PC-9 (cell line): ENCODE data around the gene BNIPL.

ENCODE experiments used
- EZH2 ChIP-seq: fragments of 200-600 bp; sonication (generic); IDR thresholded peaks from 2 replicates; pipeline ENCODE4 v1.8.0; 2017; ENCODE audit warnings: antibody characterized with exemption, low read depth
- TF ChIP-seq, protein P1 (sequence below): fragments of 200-600 bp; sonication (generic); conservative IDR thresholded peaks from 2 replicates; pipeline ENCODE4 v1.6.1; 2017; ENCODE audit warnings: mixed run types, antibody characterized with exemption, mild to moderate bottlenecking, moderate library complexity

GRCh38 chr1:151047925-151048644 is 11.7 kb downstream of the BNIPL start:
- TF ChIP-seq, protein P1, sequence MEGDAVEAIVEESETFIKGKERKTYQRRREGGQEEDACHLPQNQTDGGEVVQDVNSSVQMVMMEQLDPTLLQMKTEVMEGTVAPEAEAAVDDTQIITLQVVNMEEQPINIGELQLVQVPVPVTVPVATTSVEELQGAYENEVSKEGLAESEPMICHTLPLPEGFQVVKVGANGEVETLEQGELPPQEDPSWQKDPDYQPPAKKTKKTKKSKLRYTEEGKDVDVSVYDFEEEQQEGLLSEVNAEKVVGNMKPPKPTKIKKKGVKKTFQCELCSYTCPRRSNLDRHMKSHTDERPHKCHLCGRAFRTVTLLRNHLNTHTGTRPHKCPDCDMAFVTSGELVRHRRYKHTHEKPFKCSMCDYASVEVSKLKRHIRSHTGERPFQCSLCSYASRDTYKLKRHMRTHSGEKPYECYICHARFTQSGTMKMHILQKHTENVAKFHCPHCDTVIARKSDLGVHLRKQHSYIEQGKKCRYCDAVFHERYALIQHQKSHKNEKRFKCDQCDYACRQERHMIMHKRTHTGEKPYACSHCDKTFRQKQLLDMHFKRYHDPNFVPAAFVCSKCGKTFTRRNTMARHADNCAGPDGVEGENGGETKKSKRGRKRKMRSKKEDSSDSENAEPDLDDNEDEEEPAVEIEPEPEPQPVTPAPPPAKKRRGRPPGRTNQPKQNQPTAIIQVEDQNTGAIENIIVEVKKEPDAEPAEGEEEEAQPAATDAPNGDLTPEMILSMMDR, result no peak; the same call in 1 of the 2 replicates
- TF ChIP-seq EZH2, result no peak
